NCI-H774 (cell line): ENCODE measurements around the gene CFAP107.
"Not testable (repeated sequence)": the region's sequence is repeated elsewhere in the genome, so short reads cannot be mapped to it uniquely, and the experiment has no call there.

Experiments used
- DNase-seq: peaks from one replicate; lab custom pipeline; 2025; lab: John Stamatoyannopoulos, UW

Gene CFAP107, protein sequence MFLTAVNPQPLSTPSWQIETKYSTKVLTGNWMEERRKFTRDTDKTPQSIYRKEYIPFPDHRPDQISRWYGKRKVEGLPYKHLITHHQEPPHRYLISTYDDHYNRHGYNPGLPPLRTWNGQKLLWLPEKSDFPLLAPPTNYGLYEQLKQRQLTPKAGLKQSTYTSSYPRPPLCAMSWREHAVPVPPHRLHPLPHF

DNA sequence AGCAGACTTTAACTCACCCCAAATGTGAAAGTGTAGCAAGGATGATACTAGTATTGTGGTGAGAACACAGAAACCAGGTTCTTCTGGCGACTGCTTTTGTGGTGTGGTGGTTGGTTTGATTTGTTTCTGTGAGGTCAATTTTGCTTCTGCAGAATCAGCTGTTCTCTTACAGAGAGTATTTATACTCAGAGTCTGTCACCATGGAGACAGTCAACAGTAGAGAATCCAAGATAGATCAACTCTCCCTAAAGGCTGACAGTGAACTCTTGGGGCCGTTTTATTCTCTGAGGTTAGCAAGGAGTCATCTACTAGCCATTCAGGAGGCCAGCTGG lies at the start of gene CFAP107:
TSS of gene CFAP107 (plus strand) at position 209 of the 332 bp plus-strand sequence. CDS start 231 bp downstream, outside the sequence.
- peak; percentile 2 for DNase-seq

DNA sequence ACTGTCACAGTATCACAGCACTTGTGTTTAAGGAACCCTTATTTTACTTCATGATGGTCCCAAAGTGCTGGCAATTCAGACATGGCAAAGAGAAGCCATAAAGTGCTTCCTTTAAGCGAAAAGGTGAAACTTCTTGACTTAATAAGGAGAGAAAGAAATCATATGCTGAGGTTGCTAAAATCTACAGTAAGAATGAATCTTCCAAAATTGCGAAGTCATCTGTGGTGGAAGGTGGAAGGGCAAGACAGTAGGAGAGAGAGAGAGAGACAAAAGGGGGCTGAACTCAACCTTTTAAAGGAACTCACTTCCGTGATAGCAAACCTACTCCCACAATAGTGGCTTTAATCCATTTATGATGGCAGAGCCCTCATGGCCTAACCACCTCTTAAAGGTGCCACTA lies 49.3 kb upstream of the CFAP107 start:
- DNase-seq, result no peak

- no peak for DNase-seq
Observed at GRCh38 chr1:12697397-12697796, 48.6 kb upstream of the CFAP107 start.

DNA sequence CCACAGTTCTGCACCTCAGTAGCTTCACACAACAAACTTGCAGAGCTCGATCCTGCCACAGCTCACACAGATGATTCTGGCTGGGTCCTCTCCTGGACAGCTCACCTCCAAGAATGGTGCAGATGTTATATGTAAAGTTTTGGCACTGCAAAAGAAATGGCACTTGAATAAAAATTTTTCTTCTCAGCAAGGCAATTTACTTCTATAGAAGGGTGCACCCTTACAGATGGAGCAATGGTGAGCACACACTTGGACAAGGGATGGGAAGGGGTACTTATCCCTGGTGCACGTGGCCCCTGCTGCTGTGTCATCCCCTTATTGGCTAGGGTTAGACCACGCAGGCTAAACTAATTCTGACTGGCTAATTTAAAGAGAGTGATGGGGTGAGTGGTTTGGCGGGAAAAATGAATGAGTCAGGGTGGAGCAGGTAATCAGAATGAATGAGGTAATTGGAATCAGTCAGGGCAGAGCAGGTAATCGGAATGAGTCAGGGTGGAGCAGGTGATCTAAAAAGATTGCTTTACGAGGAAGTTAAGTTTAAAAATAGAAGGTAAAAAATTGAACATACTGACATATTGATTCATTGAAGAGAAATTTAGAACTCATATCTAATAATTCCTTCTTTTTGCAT lies 42.1 kb upstream of the CFAP107 start:
- no peak for DNase-seq

GRCh38 chr1:12706061-12706460 lies 39.9 kb upstream of the CFAP107 start:
- DNase-seq, result no peak

- DNase-seq, result no peak
Observed at GRCh38 chr1:12708396-12709090, 37.5 kb upstream of the CFAP107 start.

GRCh38 chr1:12709091-12709491 lies 36.9 kb upstream of the CFAP107 start:
- no peak for DNase-seq

DNA sequence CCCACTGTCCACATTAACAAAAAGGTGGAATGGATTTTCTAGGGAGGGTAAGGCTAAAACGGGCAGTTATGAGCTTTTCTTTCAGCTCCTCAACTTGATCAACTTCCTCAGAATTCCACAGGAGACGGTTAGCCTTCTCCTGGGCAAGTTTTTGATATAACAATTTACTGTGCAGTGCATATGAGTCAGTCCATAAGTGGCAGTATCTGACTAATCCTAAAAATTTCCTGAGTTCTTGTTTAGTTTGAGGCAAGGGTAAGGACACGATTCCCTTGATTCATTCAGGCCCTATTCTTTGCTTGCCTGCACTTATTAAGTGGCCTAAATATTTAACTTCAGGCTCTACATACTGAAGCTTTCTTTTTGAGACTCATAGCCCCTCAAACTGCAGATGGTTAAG lies 36.3 kb upstream of the CFAP107 start:
- no peak for DNase-seq

DNA sequence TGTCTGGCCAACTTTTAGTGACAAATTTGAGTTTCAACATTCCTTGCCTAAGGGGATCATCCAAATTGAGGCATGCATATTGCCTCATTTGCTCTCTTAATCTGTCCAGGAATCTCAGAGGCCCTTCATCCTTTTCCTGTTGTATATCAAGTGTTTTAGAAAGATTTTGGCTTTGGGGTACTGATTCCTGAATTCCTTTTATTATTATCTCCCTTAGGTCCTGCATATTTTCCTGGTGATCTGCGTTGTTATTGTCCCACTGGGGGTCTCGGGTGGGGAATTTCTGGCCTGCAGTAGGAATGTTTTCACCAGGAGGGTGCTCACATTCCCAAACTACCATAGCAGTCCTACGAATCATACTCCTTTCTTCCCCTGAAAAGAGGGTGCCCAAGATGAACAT lies 34.5 kb upstream of the CFAP107 start:
- DNase-seq, result no peak

GRCh38 chr1:12712076-12712475 lies 33.9 kb upstream of the CFAP107 start:
- DNase-seq, result no peak

DNA sequence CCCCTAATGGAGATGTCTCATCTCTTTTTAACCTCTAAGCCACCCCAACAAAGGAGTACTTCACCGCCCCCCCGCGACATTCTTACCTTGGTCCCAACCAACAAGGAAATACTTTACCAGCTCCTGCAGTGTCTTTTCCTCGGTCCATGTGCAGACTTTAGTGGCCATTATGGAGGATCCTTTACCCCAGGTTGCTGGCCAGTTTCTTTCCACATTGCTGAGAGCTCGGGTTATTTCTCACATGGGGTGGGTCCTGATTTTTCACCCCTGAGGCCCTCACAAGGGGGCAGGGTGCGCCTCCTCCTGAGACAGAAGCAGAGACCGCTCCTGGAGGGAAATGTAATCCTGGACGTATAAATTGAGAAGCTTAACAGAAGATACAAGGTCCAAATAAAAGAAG lies 33.1 kb upstream of the CFAP107 start:
- no peak for DNase-seq

- DNase-seq, result not testable (repeated sequence)
Observed at GRCh38 chr1:12713651-12714050, 32.3 kb upstream of the CFAP107 start.

GRCh38 chr1:12714710-12715475 lies 31.1 kb upstream of the CFAP107 start:
- no peak for DNase-seq

DNA sequence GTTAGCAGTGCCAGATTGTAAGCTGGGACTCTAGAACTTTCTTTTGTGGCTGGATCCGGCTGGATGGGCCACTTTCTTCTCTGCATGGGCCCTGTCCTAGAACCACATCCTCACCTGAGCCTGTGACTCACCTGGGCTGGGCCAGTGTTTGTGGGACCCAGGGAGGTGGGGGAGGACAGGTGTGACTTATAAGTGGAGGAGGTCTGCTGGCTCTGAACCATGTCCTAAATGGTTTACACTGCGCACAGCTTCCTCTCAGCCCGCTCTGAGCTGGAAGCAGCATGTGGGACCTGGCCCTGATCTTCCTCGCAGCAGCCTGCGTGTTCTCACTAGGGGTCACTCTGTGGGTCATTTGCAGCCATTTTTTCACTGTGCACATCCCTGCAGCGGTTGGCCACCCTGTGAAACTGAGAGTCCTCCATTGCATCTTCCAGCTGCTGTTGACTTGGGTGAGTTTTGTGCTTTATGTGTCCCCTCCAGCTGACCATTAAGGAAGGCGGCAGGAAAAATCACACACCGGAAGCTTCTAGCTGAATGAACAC lies 30.0 kb upstream of the CFAP107 start, which contains the start of gene AADACL3:
TSS of gene AADACL3 (plus strand) at position 215 of the 542 bp plus-strand sequence. CDS start at position 282, 67 bp downstream.
- DNase-seq, result no peak

DNA sequence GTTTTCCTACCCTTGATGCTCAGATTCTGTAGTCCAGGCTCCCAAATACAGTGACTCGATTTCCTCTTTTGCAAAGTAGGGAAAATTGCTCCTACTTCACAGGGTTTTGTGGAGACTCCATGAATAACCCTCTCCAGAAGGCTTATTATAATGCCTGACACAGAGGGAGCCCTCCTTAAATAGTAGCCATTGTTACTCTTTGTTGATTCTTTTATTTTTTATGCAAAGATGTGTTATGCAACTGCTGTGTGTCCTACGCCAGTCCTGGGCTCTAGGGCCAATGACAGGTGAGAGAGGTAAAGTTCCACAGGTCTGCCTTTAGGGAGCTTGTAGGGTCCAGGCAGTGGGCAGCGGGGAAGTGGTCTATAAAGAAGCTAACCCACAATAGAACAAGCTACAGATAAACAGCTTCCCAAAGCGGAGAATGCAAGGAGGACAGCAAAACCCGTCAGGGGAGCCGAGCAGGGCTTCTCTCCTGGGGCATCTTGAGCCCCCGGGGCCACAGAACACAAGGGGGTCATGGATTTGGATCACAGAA lies 28.6 kb upstream of the CFAP107 start:
- DNase-seq, result no peak

DNA sequence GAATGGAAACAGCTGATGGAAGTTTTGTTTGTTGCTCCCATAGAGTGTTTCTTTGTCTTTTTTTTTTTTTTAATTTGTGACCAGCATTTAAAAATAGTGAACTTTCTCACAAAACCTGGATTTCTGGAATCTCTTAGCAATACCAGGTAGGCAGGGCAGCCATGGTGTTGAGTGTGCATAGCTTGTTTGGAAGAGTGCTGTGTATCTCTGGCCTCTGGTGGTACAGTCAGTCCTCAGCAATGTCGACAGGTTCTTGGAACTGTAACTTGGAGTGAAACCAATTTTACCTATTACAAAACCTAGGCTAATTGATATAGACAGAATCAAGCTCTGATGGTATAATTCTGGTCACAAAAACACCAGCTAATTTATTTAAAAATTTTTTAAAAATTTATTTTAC lies 23.4 kb upstream of the CFAP107 start:
- DNase-seq, result no peak

DNA sequence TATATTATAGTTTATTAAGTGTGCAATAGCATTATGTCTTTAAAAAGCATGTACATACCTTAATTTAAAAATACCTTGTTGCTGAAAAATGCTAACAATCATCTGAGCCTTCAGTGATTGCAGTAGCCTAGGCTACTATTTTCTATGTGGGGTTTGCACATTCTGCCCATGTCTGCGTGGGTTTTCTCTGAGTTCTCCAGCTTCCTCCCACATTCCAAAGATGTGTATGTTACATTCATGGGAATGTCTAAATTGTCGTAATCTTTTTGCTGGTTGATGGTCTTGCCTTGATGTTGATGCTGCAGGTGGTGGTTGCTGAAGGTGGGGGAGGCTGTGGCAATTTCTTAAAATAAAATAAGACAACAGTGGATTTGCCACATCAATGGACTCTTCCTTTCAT lies 17.6 kb upstream of the CFAP107 start:
- no peak for DNase-seq

- DNase-seq, result no peak
Observed at GRCh38 chr1:12730156-12730555, 15.8 kb upstream of the CFAP107 start.

- not testable (repeated sequence) for DNase-seq
Observed at GRCh38 chr1:12731084-12731483, 14.9 kb upstream of the CFAP107 start.

- no peak for DNase-seq
Observed at GRCh38 chr1:12734651-12735050, 11.3 kb upstream of the CFAP107 start.

- DNase-seq, result no peak
Observed at GRCh38 chr1:12738934-12739333, 7.1 kb upstream of the CFAP107 start.

GRCh38 chr1:12739613-12740012 lies 6.4 kb upstream of the CFAP107 start:
- DNase-seq, result no peak
